GM21526 (cell line): ENCODE data around the gene EIF4G3.
"Not testable (repeated sequence)": the region's sequence is repeated elsewhere in the genome, so short reads cannot be mapped to it uniquely, and the experiment has no call there.

Experiments
- ATAC-seq: cut with Tn5 transposase; IDR thresholded peaks from one replicate; pipeline ENCODE4 v1.9.1; 2021; ENCODE audit warnings: moderate library complexity; ENCODE audit not compliant: unreplicated experiment, low FRiP score

Gene EIF4G3

GRCh38 chr1:20848162-20848561, 328.5 kb downstream of the EIF4G3 start:
- no peak for ATAC-seq

- ATAC-seq, result no peak
Observed at GRCh38 chr1:20847611-20848080, 329.1 kb downstream of the EIF4G3 start.

DNA sequence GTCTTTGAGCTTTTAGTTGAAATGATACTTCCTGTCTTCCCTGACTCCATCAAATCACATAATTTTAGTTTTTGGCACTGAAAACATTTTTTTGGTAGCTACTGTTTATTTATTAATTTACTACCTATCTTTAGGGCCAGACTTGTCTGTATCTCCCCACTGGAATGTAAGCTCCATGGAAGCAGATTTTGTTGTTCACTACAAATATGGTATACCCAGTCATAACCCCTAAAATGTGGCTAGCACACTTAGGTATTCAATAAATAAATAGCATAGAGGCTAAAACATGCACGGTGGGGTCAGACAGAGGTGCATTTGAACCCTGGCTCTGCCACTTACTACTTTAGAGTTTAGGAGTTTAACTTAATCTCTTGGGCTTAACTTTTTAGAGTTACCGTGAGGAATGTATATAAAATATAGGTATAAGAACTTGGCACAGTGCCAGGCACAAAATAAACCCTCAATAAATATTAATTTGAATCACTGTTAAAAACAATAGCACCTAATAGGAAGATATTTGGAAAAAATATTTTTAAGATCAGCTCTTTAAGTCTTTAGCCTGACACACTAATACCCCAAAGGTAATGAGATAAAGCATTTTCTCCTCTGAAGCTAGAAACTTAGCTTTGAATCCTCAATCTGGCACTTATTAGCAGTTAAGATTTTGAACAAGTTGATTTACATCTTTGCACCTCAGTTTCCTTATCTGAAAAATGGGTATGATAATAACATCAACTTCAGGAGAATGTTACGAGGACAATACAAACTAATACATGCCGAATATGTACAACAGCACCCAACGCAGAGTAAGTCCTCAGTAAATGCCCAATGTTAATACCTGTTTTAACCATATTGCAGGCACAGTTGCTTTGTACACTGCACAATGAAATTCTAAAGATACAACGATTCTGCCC, 330.0 kb downstream of the EIF4G3 start:
- ATAC-seq, result no peak

GRCh38 chr1:20840731-20841130, 336.0 kb downstream of the EIF4G3 start:
- ATAC-seq, result no peak

GRCh38 chr1:20837554-20838192, 339.0 kb downstream of the EIF4G3 start:
- no peak for ATAC-seq

DNA sequence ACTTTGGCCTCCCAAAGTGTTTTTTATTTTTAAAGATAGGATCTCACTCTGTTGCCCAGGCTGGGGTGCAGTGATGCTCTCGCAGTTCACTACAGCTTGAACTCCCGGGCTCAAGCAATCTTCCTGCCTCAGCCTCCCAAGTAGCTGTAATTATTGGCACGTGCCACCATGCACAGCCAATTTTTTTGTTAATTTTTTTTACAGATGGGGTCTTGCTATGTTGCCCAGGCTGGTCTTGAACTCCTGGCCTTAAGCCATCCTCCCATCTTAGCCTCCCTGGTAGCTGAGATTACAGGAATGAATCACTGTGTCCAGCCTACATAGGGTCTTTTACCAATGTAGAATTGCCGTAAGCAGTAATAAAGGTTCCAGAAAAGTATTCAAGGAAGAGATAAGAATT, 340.5 kb downstream of the EIF4G3 start:
- ATAC-seq, result no peak

GRCh38 chr1:20834780-20835179, 341.9 kb downstream of the EIF4G3 start:
- ATAC-seq, result no peak

DNA sequence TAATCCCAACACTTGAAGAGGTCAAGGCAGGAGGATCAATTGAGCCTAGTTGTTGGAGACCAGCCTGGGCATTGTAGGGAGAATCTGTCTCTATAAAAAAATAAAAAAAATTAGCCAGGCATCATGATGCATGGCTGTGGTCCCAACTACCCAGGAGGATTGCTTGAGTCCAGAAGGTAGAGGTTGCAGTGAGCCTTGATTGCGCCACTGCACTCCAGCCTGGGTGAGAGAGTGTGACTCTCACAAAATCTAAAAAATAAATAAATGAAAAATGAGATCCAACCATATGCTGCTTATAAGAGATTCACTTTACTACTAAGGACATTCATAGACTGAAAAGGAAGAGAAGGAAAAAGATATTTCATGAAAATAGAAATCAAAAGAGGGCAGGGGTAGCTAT, 342.5 kb downstream of the EIF4G3 start:
- no peak for ATAC-seq

DNA sequence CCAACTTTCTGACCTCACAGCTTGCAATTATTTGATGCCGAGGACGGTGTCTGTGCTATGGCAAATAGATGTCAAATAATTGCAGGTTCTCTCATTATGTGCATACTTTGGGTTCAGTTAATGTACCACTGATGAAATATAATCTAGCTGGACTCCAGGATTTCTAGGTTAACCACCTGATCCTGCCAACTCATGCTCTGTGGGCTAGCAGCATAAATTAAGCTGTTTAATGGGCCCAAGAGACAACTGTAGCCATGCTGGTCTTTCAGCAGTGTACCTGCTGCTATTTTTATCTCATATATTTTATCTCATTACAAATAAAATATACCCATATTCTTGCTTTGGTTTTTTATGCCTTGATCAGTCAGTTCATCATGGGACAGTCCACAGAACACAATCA, 346.3 kb downstream of the EIF4G3 start:
- no peak for ATAC-seq

GRCh38 chr1:20829946-20830345, 346.8 kb downstream of the EIF4G3 start:
- no peak for ATAC-seq

DNA sequence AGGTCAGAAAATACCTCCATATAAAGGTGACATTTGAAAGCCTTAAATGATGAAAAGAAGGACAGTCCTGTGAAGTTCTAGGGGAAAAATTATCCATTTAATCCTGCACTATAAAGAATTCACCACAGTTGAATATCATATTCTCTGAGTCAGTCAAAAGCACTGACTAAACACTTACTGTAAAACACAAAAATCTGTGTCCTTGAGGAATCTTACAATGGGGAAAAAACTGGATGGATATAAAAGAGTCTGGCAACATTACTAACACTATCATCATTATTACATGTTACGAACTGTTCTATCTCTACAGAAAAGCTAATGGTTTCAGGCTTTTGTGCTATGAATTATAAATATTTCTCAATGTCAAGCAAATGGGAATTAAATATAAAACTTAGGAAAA, 347.2 kb downstream of the EIF4G3 start:
- no peak for ATAC-seq

DNA sequence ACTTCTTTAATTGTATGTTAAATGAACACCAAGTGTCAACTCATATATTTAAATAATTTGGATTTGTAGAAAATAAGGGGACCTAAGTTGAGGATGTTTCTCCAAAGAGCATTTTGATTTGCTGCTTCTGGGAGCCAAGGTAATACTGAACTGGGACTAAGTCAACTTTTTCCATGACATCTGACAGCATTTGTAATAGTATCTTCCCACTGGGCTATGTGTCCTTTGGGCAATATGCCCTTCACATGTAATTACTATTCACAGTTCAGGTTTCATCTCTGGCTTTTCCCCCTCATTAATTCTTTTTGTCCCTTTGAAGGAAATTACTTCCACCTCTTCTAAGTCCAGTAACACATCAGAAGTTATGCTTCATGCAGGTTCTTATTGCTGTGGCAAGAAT, 352.9 kb downstream of the EIF4G3 start:
- no peak for ATAC-seq

- no peak for ATAC-seq
Observed at GRCh38 chr1:20821466-20821865, 355.2 kb downstream of the EIF4G3 start.

- ATAC-seq, result no peak
Observed at GRCh38 chr1:20819818-20820217, 356.9 kb downstream of the EIF4G3 start.

- ATAC-seq, result no peak
Observed at GRCh38 chr1:20814534-20814871, 362.2 kb downstream of the EIF4G3 start.

- no peak for ATAC-seq
Observed at GRCh38 chr1:20811916-20812315, 364.8 kb downstream of the EIF4G3 start.

GRCh38 chr1:20793236-20793635, 383.5 kb downstream of the EIF4G3 start:
- ATAC-seq, result no peak

DNA sequence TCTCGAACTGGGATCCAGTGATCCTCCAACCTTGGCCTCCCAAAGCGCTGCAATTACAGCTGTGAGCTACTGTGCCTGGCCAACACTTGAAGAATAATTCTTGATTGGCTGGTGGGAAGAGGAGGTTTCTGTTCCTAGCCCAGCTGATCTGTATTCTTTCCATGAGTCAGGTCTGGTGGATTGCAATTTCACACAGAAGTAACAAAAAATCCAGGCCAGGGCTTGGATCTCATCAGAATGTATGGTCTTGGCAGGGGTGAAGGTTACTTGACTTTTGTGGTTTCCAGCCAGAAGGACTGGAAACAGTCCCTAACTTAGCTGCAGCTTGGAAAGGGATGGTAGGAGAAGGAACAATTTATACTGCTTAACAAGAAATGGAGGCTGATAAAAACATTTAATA, 384.5 kb downstream of the EIF4G3 start:
- ATAC-seq, result no peak

DNA sequence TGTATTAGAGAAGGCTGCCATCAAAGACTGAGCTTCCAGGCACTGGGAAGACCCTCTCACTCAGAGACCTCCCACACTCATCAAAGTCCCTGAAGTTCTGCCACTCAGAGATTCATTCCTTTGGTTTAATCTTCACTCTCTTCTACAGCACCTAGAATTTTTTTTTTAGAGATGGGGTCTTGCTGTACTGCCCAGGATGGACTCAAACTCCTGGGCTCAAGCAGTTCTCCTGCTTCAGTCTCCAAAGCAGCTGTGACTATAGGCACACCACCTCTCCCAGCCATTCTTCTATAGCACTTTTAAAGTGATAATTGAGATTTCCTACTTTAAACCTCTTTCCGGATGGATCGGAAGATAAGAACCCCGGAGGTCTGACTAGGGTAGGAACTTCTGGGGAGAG, 385.9 kb downstream of the EIF4G3 start:
- no peak for ATAC-seq

DNA sequence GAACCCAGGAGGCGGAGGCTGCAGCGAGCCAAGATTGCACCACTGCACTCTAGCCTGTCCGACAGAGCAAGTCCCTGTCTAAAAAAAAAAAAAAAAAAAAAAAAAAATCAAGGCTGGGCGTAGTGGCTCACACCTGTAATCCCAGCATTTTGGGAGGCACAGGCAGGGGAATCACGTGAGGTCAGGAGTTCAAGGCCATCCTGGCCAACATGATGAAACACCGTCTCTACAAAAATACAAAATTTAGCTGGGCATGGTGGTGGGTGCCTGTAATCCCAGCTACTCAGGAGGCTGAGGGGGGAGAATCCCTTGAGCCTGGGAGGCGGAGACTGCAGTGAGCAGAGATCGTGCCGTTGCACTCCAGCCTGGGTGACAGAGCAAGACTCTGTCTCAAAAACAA, 387.1 kb downstream of the EIF4G3 start:
- not testable (repeated sequence) for ATAC-seq

- no peak for ATAC-seq
Observed at GRCh38 chr1:20787840-20788795, 388.6 kb downstream of the EIF4G3 start.
